ENCODE results near the gene LRRC75A.
"Not testable (repeated sequence)": the region's sequence is repeated elsewhere in the genome, so short reads cannot be mapped to it uniquely, and the experiment has no call there.

Gene LRRC75A

GRCh38 chr17:16417399-16417798, 74.6 kb downstream of the LRRC75A start:
- Histone ChIP-seq H3K27me3 (ENCODE audit: insufficient read depth, low read length) (no peaks in the 10 kb centered on the region), H3K36me3 (ENCODE audit: insufficient read depth, low read length) (no peaks in the 10 kb centered on the region), H3K27ac (ENCODE audit: low read depth, low read length) (no peak overlapping the region), H3K4me1 (ENCODE audit: insufficient read depth, low read length) (peaks cover 17% of the 10 kb centered on the region), H3K9me3 (ENCODE audit: insufficient read depth, low read depth, low read length) (no peaks in the 10 kb centered on the region), H3K9ac (ENCODE audit: low read depth, low read length) (no peak overlapping the region), H3K4me3 (ENCODE audit: low read length) (no peak overlapping the region)
- WGBS, result 97% methylated on average over 7 of the region's 7 CpGs

- peaks cover 17% of the 10 kb centered on the region for H3K4me1 ChIP-seq (ENCODE audit: insufficient read depth, low read length)
- H3K36me3 ChIP-seq (ENCODE audit: insufficient read depth, low read length), result no peaks in the 10 kb centered on the region
- no peak within 1 kb of the TSS for H3K27ac ChIP-seq (ENCODE audit: low read depth, low read length)
- peak within 1 kb of the TSS; percentile 10 for H3K4me3 ChIP-seq (ENCODE audit: low read length)
- H3K9ac ChIP-seq (ENCODE audit: low read depth, low read length), result no peak within 1 kb of the TSS
- WGBS, result 23% methylated on average over 21 of the region's 21 CpGs
- H3K9me3 ChIP-seq (ENCODE audit: insufficient read depth, low read depth, low read length), result no peaks in the 10 kb centered on the region
- H3K27me3 ChIP-seq (ENCODE audit: insufficient read depth, low read length), result no peaks in the 10 kb centered on the region
These were observed 76.7 kb downstream of the LRRC75A start, which contains the start of gene TRPV2 for GRCh38 chr17:16415031-16415924. Gene TRPV2 (plus strand): TSS chr17:16415571. CDS start chr17:16417669, 2,098 bp downstream.

- H3K4me3 ChIP-seq (ENCODE audit: low read length), result peak overlapping the region; percentile 3; the same call in 1 of the 2 replicates
- no peaks in the 10 kb centered on the region for H3K36me3 ChIP-seq (ENCODE audit: insufficient read depth, low read length)
- H3K4me1 ChIP-seq (ENCODE audit: insufficient read depth, low read length), result 0 out of 2 replicates have a peak, but pooled peaks cover 3% of the 10 kb centered on the region
- peak overlapping the region; percentile 56; the same call in 1 of the 2 replicates for H3K27ac ChIP-seq (ENCODE audit: low read depth, low read length)
- no peak overlapping the region for H3K9ac ChIP-seq (ENCODE audit: low read depth, low read length)
- 44% methylated on average over 14 of the region's 14 CpGs for WGBS
- no peaks in the 10 kb centered on the region for H3K27me3 ChIP-seq (ENCODE audit: insufficient read depth, low read length)
- no peaks in the 10 kb centered on the region for H3K9me3 ChIP-seq (ENCODE audit: insufficient read depth, low read depth, low read length)
These were observed 83.9 kb downstream of the LRRC75A start for GRCh38 chr17:16407911-16408588.

- H3K4me3 ChIP-seq (ENCODE audit: low read length), result peak overlapping the region; percentile 67
- no peaks in the 10 kb centered on the region for H3K36me3 ChIP-seq (ENCODE audit: insufficient read depth, low read length)
- peak overlapping the region; percentile 73 for H3K9ac ChIP-seq (ENCODE audit: low read depth, low read length)
- H3K27me3 ChIP-seq (ENCODE audit: insufficient read depth, low read length), result no peaks in the 10 kb centered on the region
- WGBS, result 7% methylated on average over 65 of the region's 67 CpGs
- H3K27ac ChIP-seq (ENCODE audit: low read depth, low read length), result peak overlapping the region; percentile 53; the same call in 1 of the 2 replicates
- H3K9me3 ChIP-seq (ENCODE audit: insufficient read depth, low read depth, low read length), result no peaks in the 10 kb centered on the region
- 0 out of 2 replicates have a peak, but pooled peaks cover 3% of the 10 kb centered on the region for H3K4me1 ChIP-seq (ENCODE audit: insufficient read depth, low read length)
These were observed 85.0 kb downstream of the LRRC75A start for GRCh38 chr17:16406742-16407674.

GRCh38 chr17:16403847-16404246, 88.1 kb downstream of the LRRC75A start:
- WGBS, result 95% methylated on average over 9 of the region's 9 CpGs
- H3K27me3 ChIP-seq (ENCODE audit: insufficient read depth, low read length); H3K36me3 ChIP-seq (ENCODE audit: insufficient read depth, low read length); H3K9ac ChIP-seq (ENCODE audit: low read depth, low read length); H3K4me3 ChIP-seq (ENCODE audit: low read length); H3K27ac ChIP-seq (ENCODE audit: low read depth, low read length); H3K4me1 ChIP-seq (ENCODE audit: insufficient read depth, low read length); H3K9me3 ChIP-seq (ENCODE audit: insufficient read depth, low read depth, low read length): not testable (repeated sequence)

GRCh38 chr17:16398270-16399267, 93.4 kb downstream of the LRRC75A start:
- Histone ChIP-seq H3K9me3 (ENCODE audit: insufficient read depth, low read depth, low read length) (no peaks in the 10 kb centered on the region), H3K4me1 (ENCODE audit: insufficient read depth, low read length) (peaks cover 9% of the 10 kb centered on the region), H3K4me3 (ENCODE audit: low read length) (no peak overlapping the region), H3K27ac (ENCODE audit: low read depth, low read length) (no peak overlapping the region), H3K9ac (ENCODE audit: low read depth, low read length) (no peak overlapping the region), H3K36me3 (ENCODE audit: insufficient read depth, low read length) (no peaks in the 10 kb centered on the region), H3K27me3 (ENCODE audit: insufficient read depth, low read length) (no peaks in the 10 kb centered on the region)
- WGBS, result 75% methylated on average over 8 of the region's 9 CpGs

- not testable (repeated sequence) for H3K4me1 ChIP-seq (ENCODE audit: insufficient read depth, low read length); H3K9me3 ChIP-seq (ENCODE audit: insufficient read depth, low read depth, low read length); H3K9ac ChIP-seq (ENCODE audit: low read depth, low read length); H3K27ac ChIP-seq (ENCODE audit: low read depth, low read length); H3K27me3 ChIP-seq (ENCODE audit: insufficient read depth, low read length); H3K4me3 ChIP-seq (ENCODE audit: low read length); H3K36me3 ChIP-seq (ENCODE audit: insufficient read depth, low read length)
- 93% methylated on average over 2 of the region's 2 CpGs for WGBS
These were observed 95.3 kb downstream of the LRRC75A start for GRCh38 chr17:16396693-16397092.

- 58% methylated on average over 4 of the region's 4 CpGs for WGBS
- not testable (repeated sequence) for H3K27me3 ChIP-seq (ENCODE audit: insufficient read depth, low read length); H3K4me1 ChIP-seq (ENCODE audit: insufficient read depth, low read length); H3K9ac ChIP-seq (ENCODE audit: low read depth, low read length); H3K27ac ChIP-seq (ENCODE audit: low read depth, low read length); H3K4me3 ChIP-seq (ENCODE audit: low read length); H3K9me3 ChIP-seq (ENCODE audit: insufficient read depth, low read depth, low read length); H3K36me3 ChIP-seq (ENCODE audit: insufficient read depth, low read length)
These were observed 96.1 kb downstream of the LRRC75A start for GRCh38 chr17:16395887-16396286.

GRCh38 chr17:16392491-16392890, 99.5 kb downstream of the LRRC75A start:
- 92% methylated on average over 11 of the region's 11 CpGs for WGBS
- H3K27ac ChIP-seq (ENCODE audit: low read depth, low read length); H3K36me3 ChIP-seq (ENCODE audit: insufficient read depth, low read length); H3K4me1 ChIP-seq (ENCODE audit: insufficient read depth, low read length); H3K9me3 ChIP-seq (ENCODE audit: insufficient read depth, low read depth, low read length); H3K9ac ChIP-seq (ENCODE audit: low read depth, low read length); H3K27me3 ChIP-seq (ENCODE audit: insufficient read depth, low read length); H3K4me3 ChIP-seq (ENCODE audit: low read length): not testable (repeated sequence)

Data from HUES64 (cell line).